Retinal pigment epithelial cell (primary cell): Measurements from ENCODE around the gene RGS12.

ENCODE experiments used
- DNase-seq: peaks from one replicate; pipeline ENCODE4 v3.0.0-alpha.2; 2010; ENCODE audit warnings: low read depth
- H3K4me3 ChIP-seq: 2 replicates; pipeline ENCODE4 v1.5.1; 2011; ENCODE audit warnings: mild to moderate bottlenecking, low read length, control low read depth, moderate library complexity
- CTCF ChIP-seq: conservative IDR thresholded peaks from 2 replicates; pipeline ENCODE4 v1.5.1; 2011; ENCODE audit warnings: low read depth, low read length, control low read depth, inconsistent platforms

RGS12 gene

GRCh38 chr4:3290476-3290875 lies 2.3 kb upstream of the RGS12 start:
- H3K4me3 ChIP-seq = no peak overlapping the region
- TF ChIP-seq CTCF = no peak
- DNase-seq = no peak

DNA sequence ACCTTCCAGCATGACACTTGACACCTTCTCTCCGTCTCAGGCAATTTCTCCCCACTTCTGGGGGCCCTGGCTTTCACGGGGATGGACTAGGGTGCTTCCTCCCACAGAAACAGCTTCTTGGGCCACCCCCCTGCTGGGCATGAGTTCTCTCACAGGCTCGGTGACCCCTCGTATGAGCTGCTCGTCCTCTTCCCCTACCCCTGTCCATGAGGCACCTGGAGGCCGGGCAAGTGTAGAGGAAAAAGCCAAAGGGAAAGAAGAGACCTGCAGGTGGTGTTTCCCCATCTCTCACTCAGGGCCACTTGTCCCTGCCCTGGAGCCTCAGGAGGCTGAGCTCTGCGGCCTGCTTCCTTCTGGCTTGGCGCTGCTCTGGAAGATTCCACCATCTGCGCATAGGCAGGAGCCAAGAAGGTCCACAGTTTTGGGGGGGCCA lies 1.9 kb upstream of the RGS12 start:
- no peak for TF ChIP-seq CTCF
- H3K4me3 ChIP-seq = no peak overlapping the region
- DNase-seq = no peak

DNA sequence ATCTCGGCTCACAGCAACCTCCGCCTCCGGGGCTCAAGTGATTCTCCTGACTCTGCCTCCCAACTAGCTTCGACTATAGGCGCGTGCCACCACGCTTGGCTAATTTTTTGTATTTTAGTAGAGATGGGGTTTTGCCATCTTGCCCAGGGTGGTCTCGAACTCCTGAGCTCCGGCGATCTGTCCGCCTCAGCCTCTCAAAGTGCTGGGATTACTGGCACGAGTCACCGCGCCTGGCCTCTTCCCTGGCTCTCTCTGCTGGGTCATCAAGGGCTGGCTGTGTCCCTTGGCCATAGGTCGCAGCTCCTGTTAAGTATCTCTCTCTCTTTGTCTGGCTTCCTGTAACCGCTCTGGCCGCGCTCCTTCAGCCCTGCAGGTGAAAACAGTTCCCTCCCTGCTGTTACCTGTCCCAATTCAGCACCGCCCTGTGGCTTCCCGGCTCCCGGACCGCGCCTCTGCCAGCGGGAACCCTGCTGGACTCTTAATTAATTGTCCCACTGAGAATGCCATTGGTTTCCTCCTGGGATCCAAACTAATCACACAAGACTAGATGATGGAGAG lies 1.3 kb upstream of the RGS12 start:
- H3K4me3 ChIP-seq = peak overlapping the region; percentile 74

GRCh38 chr4:3291969-3292570 lies 751 bp upstream of the RGS12 start:
- H3K4me3 ChIP-seq = peak overlapping the region; percentile 74
- TF ChIP-seq CTCF = no peak
- DNase-seq = no peak

More for the DNA sequence above, 1.3 kb upstream of the RGS12 start:
- DNase-seq = no peak
- TF ChIP-seq CTCF = no peak

DNA sequence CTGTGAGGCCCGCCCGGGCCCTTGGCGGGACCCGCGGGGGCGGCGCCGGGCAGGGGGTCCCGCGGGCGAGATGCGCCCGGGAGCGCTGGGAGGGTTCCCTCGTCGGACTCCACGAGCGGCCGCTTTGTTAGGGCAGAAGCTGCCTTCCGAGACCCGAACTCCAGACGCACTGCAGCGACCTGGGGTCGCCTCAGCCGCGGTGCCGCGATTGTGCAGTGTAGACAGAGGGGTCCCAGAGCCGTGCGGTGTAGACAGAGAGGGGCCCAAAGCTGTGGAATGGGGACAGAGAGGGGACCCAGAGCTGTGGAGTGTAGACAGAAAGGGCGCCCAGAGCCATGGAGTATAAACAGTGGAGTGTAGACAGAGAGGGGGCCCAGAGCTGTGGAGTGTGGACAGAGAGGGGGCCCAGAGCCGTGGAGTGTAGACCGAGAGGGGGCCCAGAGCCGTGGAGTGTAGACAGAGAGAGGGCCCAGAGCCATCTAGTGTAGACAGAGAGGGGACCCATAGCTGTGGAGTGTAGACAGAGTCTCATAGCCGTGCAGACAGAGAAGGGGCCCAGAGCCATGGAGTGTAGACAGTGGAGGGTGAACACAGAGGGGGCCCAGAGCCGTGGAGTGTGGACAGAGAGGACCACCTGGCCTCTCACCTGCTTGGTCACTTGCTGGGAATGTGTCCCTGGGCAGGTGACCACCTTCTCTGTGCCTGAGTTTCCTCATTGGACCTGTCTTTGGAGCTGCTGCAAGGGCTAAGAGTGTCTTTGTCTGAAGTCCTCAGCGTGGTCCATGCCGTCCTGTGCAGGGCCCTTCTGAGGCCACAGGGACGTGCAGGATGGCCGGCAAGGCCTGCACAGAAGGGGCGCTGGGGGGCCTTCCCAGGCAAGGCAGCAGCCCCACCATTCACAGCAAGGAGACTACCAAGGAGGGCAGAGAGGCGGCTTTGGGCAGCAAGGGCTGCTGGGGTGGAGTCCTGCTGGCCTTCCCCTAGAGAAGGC lies 875 bp downstream of the RGS12 start:
- TF ChIP-seq CTCF = no peak
- no peak for DNase-seq
- H3K4me3 ChIP-seq = peak overlapping the region; percentile 79

- TF ChIP-seq CTCF = no peak
- H3K4me3 ChIP-seq = no peak overlapping the region
- no peak for DNase-seq
These were observed 1.8 kb downstream of the RGS12 start for GRCh38 chr4:3294401-3295241.
